GM19099 (cell line): ENCODE measurements around the gene TAF5L.

Experiments
- POLR2A ChIP-seq: IDR thresholded peaks from 3 replicates; pipeline ENCODE4 v1.6.1; 2011; ENCODE audit warnings: low read depth; ENCODE audit not compliant: insufficient read length; ENCODE audit errors: extremely low read depth

The TAF5L gene

DNA sequence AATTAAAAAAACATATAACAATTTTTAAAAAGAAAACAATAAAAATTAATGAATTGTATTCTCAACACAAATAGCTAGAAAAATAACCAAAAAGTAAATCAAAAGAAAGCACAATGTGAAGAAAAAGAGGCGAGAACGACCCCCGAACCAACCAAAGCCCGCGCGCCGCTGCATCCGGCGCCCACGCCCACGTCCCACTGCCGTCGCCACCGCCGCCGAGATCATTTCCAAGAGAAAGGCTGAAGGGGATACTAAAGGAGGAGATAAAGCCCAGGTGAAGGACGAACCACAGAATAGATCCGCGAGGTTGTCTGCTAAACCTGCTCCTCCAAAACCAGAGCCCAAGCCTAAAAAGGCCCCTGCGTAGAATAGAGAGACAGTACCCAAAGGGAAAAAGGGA is 55.6 kb downstream of the TAF5L start:
- no peak for TF ChIP-seq POLR2A

- TF ChIP-seq POLR2A: no peak
Measured at GRCh38 chr1:229567109-229567868, 58.6 kb downstream of the TAF5L start.

GRCh38 chr1:229563701-229564100 is 62.2 kb downstream of the TAF5L start:
- TF ChIP-seq POLR2A: no peak

DNA sequence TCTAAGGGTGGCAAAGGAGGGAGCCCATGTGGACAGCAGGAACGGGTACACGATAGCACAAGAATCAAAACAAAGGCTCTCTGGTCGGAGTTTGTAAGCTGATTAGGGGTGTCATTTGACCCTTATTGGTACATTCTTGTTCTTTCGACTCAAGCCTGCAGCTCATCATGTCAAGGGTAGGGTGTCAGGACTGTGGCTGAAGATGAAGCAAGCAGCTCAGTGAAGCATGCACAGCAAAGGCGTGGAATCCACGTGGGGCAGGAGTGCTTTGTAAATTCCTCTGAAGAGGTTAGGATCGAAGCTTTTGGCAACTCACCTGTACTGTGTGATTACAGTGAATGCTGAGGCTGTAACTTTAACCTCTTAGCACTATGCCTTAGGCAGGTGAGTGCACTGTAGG is 62.7 kb downstream of the TAF5L start:
- TF ChIP-seq POLR2A: no peak

- no peak for TF ChIP-seq POLR2A
Measured at GRCh38 chr1:229562686-229563085, 63.2 kb downstream of the TAF5L start.

- no peak for TF ChIP-seq POLR2A
Measured at GRCh38 chr1:229561141-229561540, 64.8 kb downstream of the TAF5L start.

DNA sequence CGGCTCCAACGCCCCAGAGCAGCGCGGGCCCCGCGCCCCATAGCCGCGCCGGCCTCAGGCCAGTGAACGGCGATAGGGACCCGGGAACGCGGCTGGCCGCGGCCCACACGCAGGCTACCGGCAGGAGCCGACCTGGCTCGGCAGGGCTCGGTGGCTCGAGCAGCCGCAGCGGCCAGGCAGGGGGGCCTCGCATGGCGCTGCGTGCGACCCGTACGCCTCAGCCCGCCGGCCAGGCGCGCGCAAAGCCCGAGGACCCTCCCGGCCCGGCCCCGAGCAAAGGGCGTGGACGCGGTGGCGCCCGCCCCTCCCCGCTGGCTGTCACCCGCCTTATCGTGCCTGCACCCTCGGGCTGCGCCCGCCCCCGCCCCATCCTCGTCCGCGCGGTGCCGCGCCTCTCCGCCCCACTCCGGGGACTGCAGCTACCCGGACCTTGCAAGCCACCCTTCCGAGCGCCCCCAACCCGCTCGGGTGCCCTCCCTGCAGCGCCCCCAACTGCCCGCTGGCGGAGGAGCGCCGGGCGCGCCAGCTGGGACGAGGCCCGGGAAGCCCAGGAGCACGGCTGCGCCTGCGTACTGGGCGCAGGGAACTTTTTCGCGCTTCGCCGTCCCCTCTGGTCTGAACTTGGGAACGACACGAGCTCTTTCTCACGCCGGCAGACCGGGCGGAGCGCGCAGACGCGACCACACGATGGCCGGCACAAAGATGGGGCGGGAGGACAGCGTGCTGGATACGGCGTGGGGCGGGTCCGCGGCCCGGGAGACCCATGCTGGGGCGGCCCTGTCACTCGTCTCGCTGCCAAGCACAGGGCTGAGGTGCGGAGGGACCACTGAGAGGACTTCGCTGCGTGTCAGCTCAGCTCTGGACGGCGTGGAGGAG is 67.2 kb downstream of the TAF5L start, which contains the start of gene ABCB10:
Gene ABCB10 (minus strand): TSS at position 248 of the 876 bp plus-strand sequence. CDS start 55 bp downstream, at position 193.
- peak; percentile 47 for TF ChIP-seq POLR2A

DNA sequence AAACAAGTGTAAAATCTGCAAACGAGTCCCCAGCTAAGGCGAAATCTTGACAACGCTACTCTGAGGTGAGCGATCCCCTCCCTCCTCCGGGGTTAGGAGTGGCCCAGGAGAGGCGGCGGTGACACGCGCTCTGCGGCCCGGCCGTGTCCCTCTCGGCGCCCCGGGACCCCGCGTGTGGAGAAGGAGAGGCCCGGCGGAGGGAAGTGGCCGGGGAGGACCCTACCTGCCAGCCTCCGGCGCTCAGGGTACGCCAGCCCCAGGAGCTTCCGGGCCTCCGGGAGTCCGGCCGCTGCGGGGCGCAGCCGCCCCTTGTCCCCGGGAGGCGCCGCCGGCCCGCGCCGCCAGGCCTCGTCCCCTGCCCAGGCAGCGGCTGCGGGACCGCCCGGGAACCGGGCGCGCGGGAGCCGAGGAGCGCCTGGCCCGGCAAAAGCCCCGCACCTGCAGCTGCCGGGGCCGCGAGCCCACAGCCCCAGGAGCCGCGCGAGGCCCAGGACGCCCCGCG is 68.0 kb downstream of the TAF5L start:
- no peak for TF ChIP-seq POLR2A

- TF ChIP-seq POLR2A: no peak
Measured at GRCh38 chr1:229557200-229557850, 68.6 kb downstream of the TAF5L start.

DNA sequence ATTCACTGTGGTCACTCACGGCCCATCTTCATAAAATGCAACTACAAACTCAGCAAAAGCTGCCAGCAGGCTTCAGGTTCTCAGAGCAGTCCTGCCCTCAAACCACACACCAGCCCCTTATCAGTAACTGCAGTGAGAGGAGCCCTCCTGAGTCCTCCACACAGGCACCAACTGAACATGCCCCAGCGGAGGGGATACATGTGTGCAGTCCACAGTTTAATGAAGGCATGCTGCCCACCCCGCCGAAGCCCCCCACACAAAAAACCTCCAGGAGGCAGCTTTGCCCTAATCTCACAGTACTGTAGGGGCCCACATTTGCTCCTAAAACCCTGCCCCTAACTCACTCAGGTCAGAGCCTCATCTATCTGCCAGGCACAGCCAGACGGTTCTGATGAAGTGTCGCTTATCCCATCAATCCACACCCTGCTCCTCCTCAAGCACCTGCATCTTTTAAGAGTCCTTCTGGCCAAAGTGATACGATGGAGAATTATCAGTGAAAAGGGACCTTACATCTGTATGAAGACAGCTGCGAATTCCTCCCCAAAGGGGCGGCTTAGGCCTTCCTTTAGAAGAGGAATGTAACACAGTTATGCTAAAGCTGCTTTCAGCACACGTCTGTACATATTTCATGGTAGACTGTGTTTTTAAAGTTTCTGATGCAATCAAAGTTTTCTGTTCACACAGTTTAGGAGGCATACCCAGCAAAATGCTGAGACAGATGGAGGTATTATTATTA is 70.9 kb downstream of the TAF5L start:
- TF ChIP-seq POLR2A: no peak

- TF ChIP-seq POLR2A: no peak
Measured at GRCh38 chr1:229553621-229554130, 72.2 kb downstream of the TAF5L start.

DNA sequence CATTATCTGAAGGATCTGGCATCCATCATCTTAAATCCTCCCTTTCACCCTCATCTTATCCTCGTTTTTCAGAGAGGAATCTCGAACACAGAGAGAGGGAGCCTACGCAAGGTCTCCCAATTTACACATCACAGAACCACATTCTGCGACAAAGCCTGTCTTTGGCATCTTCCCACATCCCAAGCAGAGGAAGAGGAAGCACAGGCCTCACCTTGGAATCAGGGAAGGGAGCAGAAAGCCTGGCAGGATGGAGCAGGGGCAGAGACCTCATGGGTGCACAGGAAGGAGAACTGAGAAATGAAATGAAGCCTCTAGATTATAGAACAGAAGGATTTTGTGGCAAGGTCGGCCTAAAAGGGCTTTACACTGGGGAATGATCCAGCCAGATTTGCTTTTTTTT is 73.2 kb downstream of the TAF5L start:
- no peak for TF ChIP-seq POLR2A

GRCh38 chr1:229550812-229551567 is 74.9 kb downstream of the TAF5L start:
- no peak for TF ChIP-seq POLR2A

DNA sequence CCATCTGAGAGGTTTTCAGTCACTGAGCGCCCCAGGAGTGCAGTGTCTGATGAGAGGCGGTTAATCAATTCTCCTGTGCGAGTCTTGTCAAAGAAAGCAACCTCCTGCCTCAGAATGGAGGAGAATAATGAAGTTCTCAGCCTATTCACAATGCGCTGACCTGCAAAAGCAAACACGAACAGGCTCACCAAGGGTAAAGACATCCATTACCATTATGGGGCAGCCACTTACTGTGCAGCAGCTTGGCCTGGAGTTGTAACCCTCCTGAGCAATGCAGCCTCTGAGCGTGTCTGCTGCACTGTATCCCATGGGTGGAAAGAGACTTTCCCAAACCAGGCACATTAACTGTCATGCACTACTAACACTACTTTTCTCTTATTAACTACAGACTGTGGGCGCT is 78.4 kb downstream of the TAF5L start:
- no peak for TF ChIP-seq POLR2A

- no peak for TF ChIP-seq POLR2A
Measured at GRCh38 chr1:229544587-229544986, 81.3 kb downstream of the TAF5L start.
